SK-N-SH treated with all-trans-retinoic acid at 6 μM for 48 hours (cell line): ENCODE measurements around the gene GORASP1.

Experiments used
- CSDC2 ChIP-seq: fragments of 250-450 bp; sonication (Bioruptor Pico); IDR thresholded peaks from 2 replicates; pipeline ENCODE4 v1.5.0; 2020; ENCODE audit warnings: mild to moderate bottlenecking, moderate library complexity
- GLIS3 ChIP-seq: fragments of 250-450 bp; sonication (Bioruptor Pico); IDR thresholded peaks from 2 replicates; pipeline ENCODE4 v1.5.0; 2020; ENCODE audit warnings: mild to moderate bottlenecking, moderate library complexity
- OSR1 ChIP-seq: fragments of 250-450 bp; sonication (Bioruptor Pico); IDR thresholded peaks from 2 replicates; pipeline ENCODE4 v1.8.0; 2022; ENCODE audit warnings: moderate library complexity, mild to moderate bottlenecking, inconsistent platforms
- PATZ1 ChIP-seq: fragments of 250-450 bp; sonication (Bioruptor Pico); IDR thresholded peaks from 2 replicates; pipeline ENCODE4 v1.8.0; 2020; ENCODE audit warnings: mild to moderate bottlenecking, moderate library complexity, borderline replicate concordance
- PPARA ChIP-seq: fragments of 250-450 bp; sonication (Bioruptor Pico); IDR thresholded peaks from 2 replicates; pipeline ENCODE4 v1.5.0; 2020; ENCODE audit warnings: mild to moderate bottlenecking, borderline replicate concordance
- TSHZ2 ChIP-seq: fragments of 250-450 bp; sonication (Bioruptor Pico); IDR thresholded peaks from 2 replicates; pipeline ENCODE4 v1.5.0; 2020; ENCODE audit warnings: mild to moderate bottlenecking, moderate library complexity
- ZFP3 ChIP-seq: fragments of 250-450 bp; sonication (Bioruptor Pico); IDR thresholded peaks from 2 replicates; pipeline ENCODE4 v1.5.0; 2020; ENCODE audit warnings: mild to moderate bottlenecking, moderate library complexity
- ZFP30 ChIP-seq: fragments of 450-650 bp; formaldehyde crosslinking; IDR thresholded peaks from 2 replicates; pipeline ENCODE4 v1.5.0; 2022; ENCODE audit warnings: mild to moderate bottlenecking, moderate library complexity
- TF ChIP-seq, protein P1 (sequence below): fragments of 250-450 bp; sonication (Bioruptor Pico); IDR thresholded peaks from 2 replicates; pipeline ENCODE4 v1.5.1; 2020; ENCODE audit warnings: low read depth, mild to moderate bottlenecking, moderate library complexity
- TF ChIP-seq, protein P2 (sequence below): fragments of 250-450 bp; sonication (Bioruptor Pico); IDR thresholded peaks from 2 replicates; pipeline ENCODE4 v1.8.0; 2021; ENCODE audit warnings: low read depth, mild to moderate bottlenecking, moderate library complexity, borderline replicate concordance

GRCh38 chr3:39094851-39095677, 12.4 kb downstream of the GORASP1 start:
- TF ChIP-seq GLIS3 (CRISPR knock-in tag) (no peak), ZFP30 (no peak), PPARA (CRISPR knock-in tag) (no peak), OSR1 (CRISPR knock-in tag) (no peak), TSHZ2 (CRISPR knock-in tag) (no peak), ZFP3 (no peak), CSDC2 (CRISPR knock-in tag) (no peak), PATZ1 (CRISPR knock-in tag) (no peak)
- TF ChIP-seq, protein P1, sequence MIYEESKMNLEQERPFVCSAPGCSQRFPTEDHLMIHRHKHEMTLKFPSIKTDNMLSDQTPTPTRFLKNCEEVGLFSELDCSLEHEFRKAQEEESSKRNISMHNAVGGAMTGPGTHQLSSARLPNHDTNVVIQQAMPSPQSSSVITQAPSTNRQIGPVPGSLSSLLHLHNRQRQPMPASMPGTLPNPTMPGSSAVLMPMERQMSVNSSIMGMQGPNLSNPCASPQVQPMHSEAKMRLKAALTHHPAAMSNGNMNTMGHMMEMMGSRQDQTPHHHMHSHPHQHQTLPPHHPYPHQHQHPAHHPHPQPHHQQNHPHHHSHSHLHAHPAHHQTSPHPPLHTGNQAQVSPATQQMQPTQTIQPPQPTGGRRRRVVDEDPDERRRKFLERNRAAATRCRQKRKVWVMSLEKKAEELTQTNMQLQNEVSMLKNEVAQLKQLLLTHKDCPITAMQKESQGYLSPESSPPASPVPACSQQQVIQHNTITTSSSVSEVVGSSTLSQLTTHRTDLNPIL (CRISPR knock-in tag), result no peak
- TF ChIP-seq, protein P2, sequence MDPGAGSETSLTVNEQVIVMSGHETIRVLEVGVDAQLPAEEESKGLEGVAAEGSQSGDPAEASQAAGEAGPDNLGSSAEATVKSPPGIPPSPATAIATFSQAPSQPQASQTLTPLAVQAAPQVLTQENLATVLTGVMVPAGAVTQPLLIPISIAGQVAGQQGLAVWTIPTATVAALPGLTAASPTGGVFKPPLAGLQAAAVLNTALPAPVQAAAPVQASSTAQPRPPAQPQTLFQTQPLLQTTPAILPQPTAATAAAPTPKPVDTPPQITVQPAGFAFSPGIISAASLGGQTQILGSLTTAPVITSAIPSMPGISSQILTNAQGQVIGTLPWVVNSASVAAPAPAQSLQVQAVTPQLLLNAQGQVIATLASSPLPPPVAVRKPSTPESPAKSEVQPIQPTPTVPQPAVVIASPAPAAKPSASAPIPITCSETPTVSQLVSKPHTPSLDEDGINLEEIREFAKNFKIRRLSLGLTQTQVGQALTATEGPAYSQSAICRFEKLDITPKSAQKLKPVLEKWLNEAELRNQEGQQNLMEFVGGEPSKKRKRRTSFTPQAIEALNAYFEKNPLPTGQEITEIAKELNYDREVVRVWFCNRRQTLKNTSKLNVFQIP (CRISPR knock-in tag), result no peak
